SK-N-SH (cell line): ENCODE data around the gene PHLDA3. TPM values are rescaled to one million over a fixed set of nuclear protein-coding genes. Genes with fewer than 3 reads are reported as not detected.
A peak's percentile ranks its signal among the peaks of the same experiment; 100 is the strongest.

Experiments
- CTCF ChIA-PET: fragments of 300-600, 350-600 bp; formaldehyde crosslinking; extraction: SDS; loops from one replicate; lab custom pipeline; 2021; lab: Yijun Ruan, JAX
- POLR2A ChIA-PET: fragments of 350-600 bp; sonication (Branson Sonifier 250); formaldehyde crosslinking; extraction: SDS; loops from one replicate; lab custom pipeline; 2020; ENCODE audit warnings: antibody characterized with exemption, inconsistent platforms; lab: Yijun Ruan, JAX
- DNase-seq: peaks from one replicate; pipeline ENCODE4 v3.0.0; 2012
- H2AFZ ChIP-seq: fragments of 200-600 bp; sonication (generic); 2 replicates; pipeline ENCODE4 v1.8.1; 2016; ENCODE audit warnings: antibody characterized with exemption, mild to moderate bottlenecking, low read depth
- H3F3A ChIP-seq: fragments of 200-600 bp; sonication (generic); replicated peaks from 2 replicates; pipeline ENCODE3; 2016; ENCODE audit warnings: antibody characterized with exemption, mild to moderate bottlenecking; ENCODE audit not compliant: insufficient read depth
- H3K27ac ChIP-seq, 2 experiments: fragments of 200-500 bp in 1 of 2; fragments of 200-600 bp in 1 of 2; sonication (Bioruptor generic) in 1 of 2; sonication (generic), shearing (Covaris generic) in 1 of 2; 2 replicates each; pipeline versions ENCODE4 v1.5.1 to v1.6.1; 2014 to 2016; ENCODE audit warnings: low read depth in 2 of 2, inconsistent platforms in 1 of 2, low read length in 1 of 2, mild to moderate bottlenecking in 1 of 2, mixed read lengths in 1 of 2
- H3K27me3 ChIP-seq: fragments of 200-600 bp; sonication (generic), shearing (Covaris generic); 2 replicates; pipeline ENCODE4 v1.6.1; 2016; ENCODE audit warnings: mixed run types; ENCODE audit not compliant: insufficient read depth
- H3K36me3 ChIP-seq, 2 experiments: fragments of 200-500 bp in 1 of 2; fragments of 200-600 bp in 1 of 2; sonication (Bioruptor generic) in 1 of 2; sonication (generic) in 1 of 2; replicated peaks in 1 of 2; 2 replicates each; pipeline versions ENCODE3 to v1.5.1; 2014 to 2016; ENCODE audit warnings: low read length in 1 of 2, mild to moderate bottlenecking in 1 of 2; ENCODE audit not compliant: insufficient read depth in 2 of 2, control insufficient read depth in 1 of 2
- H3K4me1 ChIP-seq, 2 experiments: fragments of 200-500 bp in 1 of 2; fragments of 200-600 bp in 1 of 2; sonication (Bioruptor generic) in 1 of 2; sonication (generic), shearing (Covaris generic) in 1 of 2; 2 replicates each; pipeline versions ENCODE4 v1.5.1 to v1.6.1; 2014 to 2016; ENCODE audit warnings: low read depth in 1 of 2, low read length in 1 of 2, mixed run types in 1 of 2; ENCODE audit not compliant: insufficient read depth in 2 of 2, control insufficient read depth in 1 of 2
- H3K4me2 ChIP-seq: fragments of 200-600 bp; sonication (generic), shearing (Covaris generic); 2 replicates; pipeline ENCODE4 v1.6.1; 2017; ENCODE audit warnings: mixed run types
- H3K4me3 ChIP-seq, 2 experiments: fragments of 200-500 bp in 1 of 2; fragments of 200-600 bp in 1 of 2; sonication (Bioruptor generic) in 1 of 2; sonication (generic), shearing (Covaris generic) in 1 of 2; 2 replicates each; pipeline versions ENCODE4 v1.5.1 to v1.8.1; 2014 to 2016; ENCODE audit warnings: low read depth in 2 of 2, inconsistent platforms in 1 of 2, low read length in 1 of 2, mild to moderate bottlenecking in 1 of 2, mixed read lengths in 1 of 2, moderate library complexity in 1 of 2
- H3K79me2 ChIP-seq: fragments of 200-600 bp; sonication (generic); 2 replicates; pipeline ENCODE4 v1.8.1; 2017; ENCODE audit warnings: mild to moderate bottlenecking; ENCODE audit not compliant: insufficient read depth
- H3K9ac ChIP-seq: fragments of 200-600 bp; sonication (generic); 2 replicates; pipeline ENCODE4 v1.6.1; 2017; ENCODE audit warnings: mixed run types
- H3K9me2 ChIP-seq: fragments of 200-600 bp; sonication (generic); 2 replicates; pipeline ENCODE4 v1.6.1; 2017; ENCODE audit warnings: mixed run types
- H3K9me3 ChIP-seq: fragments of 200-600 bp; sonication (generic); 2 replicates; pipeline ENCODE4 v1.6.1; 2017; ENCODE audit warnings: mixed run types, mild to moderate bottlenecking, moderate library complexity
- H4K20me1 ChIP-seq: fragments of 200-600 bp; sonication (generic); 2 replicates; pipeline ENCODE4 v1.6.1; 2017; ENCODE audit warnings: mild to moderate bottlenecking, mixed run types; ENCODE audit not compliant: insufficient read depth
- CTCF ChIP-seq: fragments of 200-600 bp; sonication (generic); IDR thresholded peaks from 2 replicates; pipeline ENCODE4 v1.6.1; 2017; ENCODE audit warnings: antibody characterized with exemption, mild to moderate bottlenecking, moderate library complexity
- GATA2 ChIP-seq: sonication (generic); formaldehyde crosslinking; IDR thresholded peaks from 2 replicates; pipeline ENCODE4 v1.5.0; 2020; ENCODE audit warnings: mild to moderate bottlenecking, missing genetic modification reagents
- RAD21 ChIP-seq: IDR thresholded peaks from 2 replicates; pipeline ENCODE4 v1.6.1; 2012; ENCODE audit warnings: mild to moderate bottlenecking, low read length
- REST ChIP-seq: IDR thresholded peaks from 2 replicates; pipeline ENCODE4 v1.6.1; 2012; ENCODE audit warnings: mild to moderate bottlenecking, low read depth, low read length, moderate library complexity
- SMC3 ChIP-seq: IDR thresholded peaks from 2 replicates; pipeline ENCODE4 v1.6.1; 2012; ENCODE audit warnings: low read depth, low read length, improper control_type of control experiment
- USF1 ChIP-seq: IDR thresholded peaks from 2 replicates; pipeline ENCODE4 v1.4.0; 2012; ENCODE audit warnings: low read depth, borderline replicate concordance
- YY1 ChIP-seq: IDR thresholded peaks from 2 replicates; pipeline ENCODE4 v1.4.0; 2012; ENCODE audit warnings: low read depth, mild to moderate bottlenecking
- WGBS: methylation state at CpG from one replicate; pipeline ENCODE4 v1.1.6; 2017; ENCODE audit warnings: low lambda C conversion rate; 5-methylcytosine and 5-hydroxymethylcytosine counted together
- polyA plus RNA-seq, 3 experiments: library from polyadenylated mRNA; depleted of rRNA; stranded (reverse); fragments of >200 nt; gene quantifications; 2 replicates each; pipeline ENCODE4 v1.2.3, GENCODE V29; 2012

Gene PHLDA3
- polyA plus RNA-seq, 1 of the 3 experiments (the other 2 are of a cell fraction) = 105 TPM

GRCh38 chr1:201482755-201483154, 13.8 kb upstream of the PHLDA3 start (continued):
- TF ChIP-seq REST (no peak), USF1 (no peak), YY1 (no peak)

- peaks cover 0 to 6% of the 10 kb centered on the region in 2 experiments; a peak in 2 of 4 replicates for H3K4me1 ChIP-seq
- H3K9me2 ChIP-seq = no peaks in the 10 kb centered on the region
- no peaks in the 10 kb centered on the region for H3K9me3 ChIP-seq
- H3K4me3 ChIP-seq = peak overlapping the region in 1 of 2 experiments; percentile 9; a peak in 1 of 4 replicates
- peak; percentile 86 for TF ChIP-seq CTCF
- TF ChIP-seq SMC3 = peak; percentile 94
- no peak for TF ChIP-seq GATA2 (CRISPR knock-in tag)
- peak; percentile 93 for TF ChIP-seq RAD21
- peaks cover 9 to 27% of the 10 kb centered on the region in 2 experiments for H3K36me3 ChIP-seq
- no peaks in the 10 kb centered on the region; the same call in 1 of the 2 replicates for H3K79me2 ChIP-seq
- H3F3A ChIP-seq = peaks cover 21% of the 10 kb centered on the region
- H3K4me2 ChIP-seq = no peak overlapping the region
- no peaks in the 10 kb centered on the region for H4K20me1 ChIP-seq
- H3K27me3 ChIP-seq = no peaks in the 10 kb centered on the region
- 0 out of 2 replicates have a peak overlapping the region, but pooled peaks have one; percentile 35 for H2AFZ ChIP-seq
- 0 out of 4 replicates have a peak overlapping the region, but pooled peaks of 1 of the 2 experiments have one; percentile 13 for H3K27ac ChIP-seq
- ChIA-PET POLR2A (interaction anchor here (1.0 to 1.1 kb wide), 2 partner anchors 13 to 31 kb away, joined by 3 to 4 read pairs; partner anchors contain the start of gene PHLDA3), CTCF (interaction anchor here (0.6 to 22.5 kb wide), 36 partner anchors 12 to 405 kb away, joined by 3 to 860 read pairs (median 4); partner anchors contain the start of genes CSRP1 and PHLDA3)
- no peak overlapping the region for H3K9ac ChIP-seq
- 46% methylated on average over 31 of the region's 35 CpGs for WGBS
- peak; percentile 95 for DNase-seq
Observed at GRCh38 chr1:201481761-201482493, 12.9 kb upstream of the PHLDA3 start.
